Measurements from ENCODE around the gene MOGAT2. TPM values are rescaled to one million over a fixed set of nuclear protein-coding genes. Genes with fewer than 3 reads are reported as not detected.

Gene MOGAT2
- 0.39 and 0.56 TPM in 2 replicates for total RNA-seq (2022)
- percentile 16 among the genes with signal in this experiment for Bru-seq, nascent RNA
- BruChase-seq, experiment 1, labeled RNA remaining after a 2-hour chase, result percentile 16 among the genes with signal in this experiment
- BruChase-seq, experiment 2, labeled RNA remaining after a 6-hour chase, result percentile 19 among the genes with signal in this experiment
- long read RNA-seq, result 0 reads

DNA sequence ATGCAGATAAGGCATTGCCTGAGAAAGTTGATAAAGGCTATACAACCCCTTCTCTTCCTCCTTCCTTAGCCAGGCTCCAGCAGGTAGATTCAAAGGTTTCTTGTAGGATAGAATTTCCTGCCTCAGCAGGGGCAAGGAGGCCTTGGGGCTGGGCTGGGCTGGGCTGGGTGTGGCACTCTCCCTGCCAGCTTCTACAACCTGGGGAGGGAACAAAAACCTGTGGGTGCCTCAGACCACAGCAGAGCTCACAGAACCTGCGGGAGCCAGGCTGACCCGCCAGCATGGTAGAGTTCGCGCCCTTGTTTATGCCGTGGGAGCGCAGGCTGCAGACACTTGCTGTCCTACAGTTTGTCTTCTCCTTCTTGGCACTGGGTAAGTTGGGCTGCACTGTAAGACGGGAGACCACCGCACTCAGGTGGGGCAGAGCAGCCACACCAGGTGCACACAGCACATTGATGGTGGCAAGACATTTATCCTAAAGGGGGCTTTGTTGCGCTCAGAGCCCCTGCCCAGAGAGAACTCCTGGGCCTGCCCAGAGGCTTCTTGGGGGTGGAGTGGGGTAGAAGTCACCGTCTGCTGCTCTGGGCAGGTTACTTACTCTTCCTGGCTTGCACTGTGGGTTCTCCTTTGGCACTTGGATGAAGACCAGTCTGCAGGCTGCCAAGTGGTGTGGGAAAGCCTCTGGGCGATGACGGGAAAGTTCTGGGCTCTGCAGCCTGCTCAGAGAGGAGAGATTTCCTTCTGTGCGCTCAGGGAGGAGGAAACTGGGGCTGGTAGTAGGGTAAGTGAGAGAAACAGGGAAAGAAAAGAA lies at the start of gene MOGAT2:
Gene MOGAT2, plus strand, starts transcription at position 231 of the 811 bp plus-strand sequence. Its CDS starts 51 bp downstream, at position 282.
- Mint-ChIP-seq H3K36me3 (ENCODE audit: insufficient read depth, unreplicated experiment) (no peaks in the 10 kb centered on the region), H3K27me3 (ENCODE audit: insufficient read depth, unreplicated experiment) (no peaks in the 10 kb centered on the region), H3K4me1 (ENCODE audit: low read depth, unreplicated experiment) (peaks cover 18% of the 10 kb centered on the region), H3K27ac (ENCODE audit: unreplicated experiment) (peak within 1 kb of the TSS; percentile 65), H3K9me3 (ENCODE audit: unreplicated experiment) (no peaks in the 10 kb centered on the region), H3K4me3 (ENCODE audit: unreplicated experiment) (no peak within 1 kb of the TSS)
- no peak within 1 kb of the TSS for H3K4me3 ChIP-seq (ENCODE audit: low read depth, low read length)
- H3K9me3 ChIP-seq, result no peaks in the 10 kb centered on the region
- no peaks in the 10 kb centered on the region for H3K27me3 ChIP-seq (replicated peaks; ENCODE audit: control insufficient read depth, insufficient read depth, low read length)
- ChIA-PET POLR2A (no interaction called here), CTCF (no interaction called here)
- no peak for DNase-seq
- H3K36me3 ChIP-seq (ENCODE audit: control insufficient read depth, insufficient read depth, low read length), result no peaks in the 10 kb centered on the region
- TF ChIP-seq, protein P1, sequence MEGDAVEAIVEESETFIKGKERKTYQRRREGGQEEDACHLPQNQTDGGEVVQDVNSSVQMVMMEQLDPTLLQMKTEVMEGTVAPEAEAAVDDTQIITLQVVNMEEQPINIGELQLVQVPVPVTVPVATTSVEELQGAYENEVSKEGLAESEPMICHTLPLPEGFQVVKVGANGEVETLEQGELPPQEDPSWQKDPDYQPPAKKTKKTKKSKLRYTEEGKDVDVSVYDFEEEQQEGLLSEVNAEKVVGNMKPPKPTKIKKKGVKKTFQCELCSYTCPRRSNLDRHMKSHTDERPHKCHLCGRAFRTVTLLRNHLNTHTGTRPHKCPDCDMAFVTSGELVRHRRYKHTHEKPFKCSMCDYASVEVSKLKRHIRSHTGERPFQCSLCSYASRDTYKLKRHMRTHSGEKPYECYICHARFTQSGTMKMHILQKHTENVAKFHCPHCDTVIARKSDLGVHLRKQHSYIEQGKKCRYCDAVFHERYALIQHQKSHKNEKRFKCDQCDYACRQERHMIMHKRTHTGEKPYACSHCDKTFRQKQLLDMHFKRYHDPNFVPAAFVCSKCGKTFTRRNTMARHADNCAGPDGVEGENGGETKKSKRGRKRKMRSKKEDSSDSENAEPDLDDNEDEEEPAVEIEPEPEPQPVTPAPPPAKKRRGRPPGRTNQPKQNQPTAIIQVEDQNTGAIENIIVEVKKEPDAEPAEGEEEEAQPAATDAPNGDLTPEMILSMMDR (IDR thresholded peaks at IDR 0.05; ENCODE audit: insufficient read depth in 1 of 2, low read depth in 1 of 2, low read length in 1 of 2, severe bottlenecking in 1 of 2, unreplicated experiment in 1 of 2), result no peak
- H3K4me1 ChIP-seq, result peaks cover 26% of the 10 kb centered on the region
- intact Hi-C loops (cut with micrococcal nuclease; ENCODE audit: unreplicated experiment), result no loop called here
- BruUV-seq (replicated peaks), result no TSS peak

GRCh38 chr11:75668451-75669297 lies 49.0 kb upstream of the MOGAT2 start, which contains the start of gene MAP6:
MAP6 (minus strand) TSS chr11:75669038; CDS start chr11:75668369, 669 bp downstream.
- H3K4me3 ChIP-seq (ENCODE audit: low read depth, low read length), result peak within 1 kb of the TSS; percentile 69
- 0 out of 2 replicates have a peak, but pooled peaks cover 3% of the 10 kb centered on the region for H3K9me3 ChIP-seq
- H3K27me3 Mint-ChIP-seq (ENCODE audit: insufficient read depth, unreplicated experiment), result no peaks in the 10 kb centered on the region
- peak within 1 kb of the TSS; percentile 68 for H3K27ac Mint-ChIP-seq (ENCODE audit: unreplicated experiment)
- peaks cover 27% of the 10 kb centered on the region for H3K4me1 Mint-ChIP-seq (ENCODE audit: low read depth, unreplicated experiment)
- H3K36me3 Mint-ChIP-seq (ENCODE audit: insufficient read depth, unreplicated experiment), result peaks cover 16% of the 10 kb centered on the region
- intact Hi-C loops (cut with micrococcal nuclease; ENCODE audit: unreplicated experiment), result loop anchor here (1.0 kb wide), 2 partner anchors 30 to 71 kb away; no protein-coding TSS in a partner anchor
- no peaks in the 10 kb centered on the region for H3K36me3 ChIP-seq (ENCODE audit: control insufficient read depth, insufficient read depth, low read length)
- no peaks in the 10 kb centered on the region for H3K9me3 Mint-ChIP-seq (ENCODE audit: unreplicated experiment)
- peak; percentile 75 to 81 for DNase-seq
- ChIA-PET POLR2A (interaction anchor here (0.6 to 2.0 kb wide), 3 partner anchors 12 to 78 kb away, joined by 4 to 9 read pairs (median 6); no protein-coding TSS in a partner anchor), CTCF (interaction anchor here (0.6 to 4.2 kb wide), 7 partner anchors 12 to 388 kb away, joined by 3 to 27 read pairs (median 5); no protein-coding TSS in a partner anchor)
- no TSS peak for BruUV-seq (replicated peaks)
- TF ChIP-seq, protein P1 (IDR thresholded peaks at IDR 0.05; ENCODE audit: insufficient read depth in 1 of 2, low read depth in 1 of 2, low read length in 1 of 2, severe bottlenecking in 1 of 2, unreplicated experiment in 1 of 2), result peak in 1 of 2 experiments; percentile 8
- H3K4me3 Mint-ChIP-seq (ENCODE audit: unreplicated experiment), result peak within 1 kb of the TSS; percentile 82
- peaks cover 34% of the 10 kb centered on the region for H3K4me1 ChIP-seq
- no peaks in the 10 kb centered on the region for H3K27me3 ChIP-seq (replicated peaks; ENCODE audit: control insufficient read depth, insufficient read depth, low read length)
